Loucy (cell line): ENCODE measurements around the gene C11orf42.

Experiments used
- EZH2phosphoT487 ChIP-seq: fragments of 200-600 bp; IDR thresholded peaks from 2 replicates; pipeline ENCODE4 v1.6.1; 2018; ENCODE audit warnings: antibody characterized with exemption, mild to moderate bottlenecking, moderate library complexity, borderline replicate concordance
- TF ChIP-seq, protein P1 (sequence below): fragments of 200-600 bp; sonication (generic); conservative IDR thresholded peaks from 2 replicates; pipeline ENCODE4 v1.5.1; 2014; ENCODE audit warnings: mild to moderate bottlenecking, antibody characterized with exemption, low read length

DNA sequence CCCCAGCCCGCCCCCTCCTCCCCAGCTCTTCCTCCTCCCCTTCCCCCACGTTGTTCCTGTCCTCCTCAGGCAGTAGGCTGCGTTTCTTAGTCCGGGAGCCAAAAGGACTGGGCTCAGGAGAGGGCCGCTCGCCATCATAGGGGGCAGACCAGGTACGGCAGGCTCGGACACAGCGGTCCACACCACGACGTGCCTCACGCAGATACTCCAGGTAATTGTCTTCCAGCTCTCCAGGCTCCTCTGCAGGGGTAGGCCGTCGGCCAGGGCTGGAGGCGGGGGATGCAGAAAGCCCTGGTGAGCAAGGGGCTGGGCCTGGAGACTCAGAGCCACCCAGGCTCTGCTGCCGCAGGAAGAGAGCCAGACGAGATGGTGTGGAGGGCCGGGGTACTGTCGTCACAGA, 12.4 kb downstream of the C11orf42 start:
- TF ChIP-seq, protein P1, sequence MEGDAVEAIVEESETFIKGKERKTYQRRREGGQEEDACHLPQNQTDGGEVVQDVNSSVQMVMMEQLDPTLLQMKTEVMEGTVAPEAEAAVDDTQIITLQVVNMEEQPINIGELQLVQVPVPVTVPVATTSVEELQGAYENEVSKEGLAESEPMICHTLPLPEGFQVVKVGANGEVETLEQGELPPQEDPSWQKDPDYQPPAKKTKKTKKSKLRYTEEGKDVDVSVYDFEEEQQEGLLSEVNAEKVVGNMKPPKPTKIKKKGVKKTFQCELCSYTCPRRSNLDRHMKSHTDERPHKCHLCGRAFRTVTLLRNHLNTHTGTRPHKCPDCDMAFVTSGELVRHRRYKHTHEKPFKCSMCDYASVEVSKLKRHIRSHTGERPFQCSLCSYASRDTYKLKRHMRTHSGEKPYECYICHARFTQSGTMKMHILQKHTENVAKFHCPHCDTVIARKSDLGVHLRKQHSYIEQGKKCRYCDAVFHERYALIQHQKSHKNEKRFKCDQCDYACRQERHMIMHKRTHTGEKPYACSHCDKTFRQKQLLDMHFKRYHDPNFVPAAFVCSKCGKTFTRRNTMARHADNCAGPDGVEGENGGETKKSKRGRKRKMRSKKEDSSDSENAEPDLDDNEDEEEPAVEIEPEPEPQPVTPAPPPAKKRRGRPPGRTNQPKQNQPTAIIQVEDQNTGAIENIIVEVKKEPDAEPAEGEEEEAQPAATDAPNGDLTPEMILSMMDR: no peak
- no peak for TF ChIP-seq EZH2phosphoT487
